A549 (cell line): Measurements from ENCODE around the gene TMEM273.

Experiments used
- ESRRA ChIP-seq: fragments of 150-350 bp; IDR thresholded peaks from 2 replicates; pipeline ENCODE4 v1.6.1; 2014; ENCODE audit warnings: mild to moderate bottlenecking, low read length, borderline replicate concordance
- RAD21 ChIP-seq, 2 experiments: fragments of >200 bp in 1 of 2; sonication (Bioruptor Twin) in 1 of 2; formaldehyde crosslinking in 1 of 2; IDR thresholded peaks in 1 of 2; conservative IDR thresholded peaks in 1 of 2; 2 replicates in 1 of 2; 3 replicates in 1 of 2; pipeline ENCODE4 v1.6.1; 2012 to 2018; ENCODE audit warnings: inconsistent platforms in 1 of 2
- ZNF302 ChIP-seq: fragments of 250-450 bp; sonication (Bioruptor Pico); IDR thresholded peaks from 2 replicates; pipeline ENCODE4 v1.9.0; 2021; ENCODE audit warnings: inconsistent platforms, mild to moderate bottlenecking, moderate library complexity
- TF ChIP-seq, protein P1 (sequence below): fragments of >200 bp; sonication (Bioruptor Twin); formaldehyde crosslinking; IDR thresholded peaks from 3 replicates; pipeline ENCODE4 v1.5.1; 2016
- TF ChIP-seq, protein P2 (sequence below): fragments of 150-350 bp; IDR thresholded peaks from 2 replicates; pipeline ENCODE4 v1.6.1; 2014; ENCODE audit warnings: low read depth, mild to moderate bottlenecking, low read length

DNA sequence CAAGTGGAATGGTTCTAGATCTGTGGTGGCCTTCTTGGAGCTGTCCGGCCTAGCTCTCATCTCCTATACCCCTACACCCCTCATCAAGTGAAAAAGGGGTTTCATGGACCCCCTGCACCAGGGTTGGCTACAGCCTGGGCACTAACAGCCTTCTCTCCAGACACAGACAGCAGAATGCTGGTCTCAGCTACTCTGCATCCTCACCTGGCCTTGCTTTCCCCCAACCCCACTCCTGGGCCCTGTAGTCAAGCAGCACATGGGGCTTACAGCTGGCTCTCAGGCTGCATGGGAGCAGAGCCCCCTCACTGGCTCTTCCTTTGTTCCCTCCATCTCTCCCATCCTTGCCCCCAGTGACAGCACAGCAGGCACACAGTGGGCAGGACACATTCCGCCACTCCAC is 20.8 kb upstream of the TMEM273 start:
- TF ChIP-seq, protein P1, sequence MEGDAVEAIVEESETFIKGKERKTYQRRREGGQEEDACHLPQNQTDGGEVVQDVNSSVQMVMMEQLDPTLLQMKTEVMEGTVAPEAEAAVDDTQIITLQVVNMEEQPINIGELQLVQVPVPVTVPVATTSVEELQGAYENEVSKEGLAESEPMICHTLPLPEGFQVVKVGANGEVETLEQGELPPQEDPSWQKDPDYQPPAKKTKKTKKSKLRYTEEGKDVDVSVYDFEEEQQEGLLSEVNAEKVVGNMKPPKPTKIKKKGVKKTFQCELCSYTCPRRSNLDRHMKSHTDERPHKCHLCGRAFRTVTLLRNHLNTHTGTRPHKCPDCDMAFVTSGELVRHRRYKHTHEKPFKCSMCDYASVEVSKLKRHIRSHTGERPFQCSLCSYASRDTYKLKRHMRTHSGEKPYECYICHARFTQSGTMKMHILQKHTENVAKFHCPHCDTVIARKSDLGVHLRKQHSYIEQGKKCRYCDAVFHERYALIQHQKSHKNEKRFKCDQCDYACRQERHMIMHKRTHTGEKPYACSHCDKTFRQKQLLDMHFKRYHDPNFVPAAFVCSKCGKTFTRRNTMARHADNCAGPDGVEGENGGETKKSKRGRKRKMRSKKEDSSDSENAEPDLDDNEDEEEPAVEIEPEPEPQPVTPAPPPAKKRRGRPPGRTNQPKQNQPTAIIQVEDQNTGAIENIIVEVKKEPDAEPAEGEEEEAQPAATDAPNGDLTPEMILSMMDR: no peak
- no peak for TF ChIP-seq ZNF302 (CRISPR knock-in tag)
- TF ChIP-seq RAD21 (conservative IDR thresholded peaks at IDR 0.05 in 1 of 2, IDR thresholded peaks at IDR 0.05 in 1 of 2): no peak
- TF ChIP-seq, protein P2, sequence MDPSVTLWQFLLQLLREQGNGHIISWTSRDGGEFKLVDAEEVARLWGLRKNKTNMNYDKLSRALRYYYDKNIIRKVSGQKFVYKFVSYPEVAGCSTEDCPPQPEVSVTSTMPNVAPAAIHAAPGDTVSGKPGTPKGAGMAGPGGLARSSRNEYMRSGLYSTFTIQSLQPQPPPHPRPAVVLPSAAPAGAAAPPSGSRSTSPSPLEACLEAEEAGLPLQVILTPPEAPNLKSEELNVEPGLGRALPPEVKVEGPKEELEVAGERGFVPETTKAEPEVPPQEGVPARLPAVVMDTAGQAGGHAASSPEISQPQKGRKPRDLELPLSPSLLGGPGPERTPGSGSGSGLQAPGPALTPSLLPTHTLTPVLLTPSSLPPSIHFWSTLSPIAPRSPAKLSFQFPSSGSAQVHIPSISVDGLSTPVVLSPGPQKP: no peak
- no peak for TF ChIP-seq ESRRA
